ENCODE data around the gene FOXP1.

Gene FOXP1

GRCh38 chr3:71521021-71521352 is 62.5 kb downstream of the FOXP1 start:
- TF ChIP-seq CTCF (conservative IDR thresholded peaks at IDR 0.05; ENCODE audit: control insufficient read depth, insufficient read depth, low read depth, low read length): no peak
- DNase-seq (ENCODE audit: low read depth): no peak
- H3K4me3 ChIP-seq (ENCODE audit: control insufficient read depth, low read depth, low read length): no peak overlapping the region

GRCh38 chr3:71520161-71521020 is 63.1 kb downstream of the FOXP1 start:
- no peak overlapping the region for H3K4me3 ChIP-seq (ENCODE audit: control insufficient read depth, low read depth, low read length)
- DNase-seq (ENCODE audit: low read depth): no peak
- TF ChIP-seq CTCF (conservative IDR thresholded peaks at IDR 0.05; ENCODE audit: control insufficient read depth, insufficient read depth, low read depth, low read length): no peak

- no peak for DNase-seq (ENCODE audit: low read depth)
- H3K4me3 ChIP-seq (ENCODE audit: control insufficient read depth, low read depth, low read length): no peak overlapping the region
- no peak for TF ChIP-seq CTCF (conservative IDR thresholded peaks at IDR 0.05; ENCODE audit: control insufficient read depth, insufficient read depth, low read depth, low read length)
Measured at GRCh38 chr3:71518089-71518488, 65.4 kb downstream of the FOXP1 start.

DNA sequence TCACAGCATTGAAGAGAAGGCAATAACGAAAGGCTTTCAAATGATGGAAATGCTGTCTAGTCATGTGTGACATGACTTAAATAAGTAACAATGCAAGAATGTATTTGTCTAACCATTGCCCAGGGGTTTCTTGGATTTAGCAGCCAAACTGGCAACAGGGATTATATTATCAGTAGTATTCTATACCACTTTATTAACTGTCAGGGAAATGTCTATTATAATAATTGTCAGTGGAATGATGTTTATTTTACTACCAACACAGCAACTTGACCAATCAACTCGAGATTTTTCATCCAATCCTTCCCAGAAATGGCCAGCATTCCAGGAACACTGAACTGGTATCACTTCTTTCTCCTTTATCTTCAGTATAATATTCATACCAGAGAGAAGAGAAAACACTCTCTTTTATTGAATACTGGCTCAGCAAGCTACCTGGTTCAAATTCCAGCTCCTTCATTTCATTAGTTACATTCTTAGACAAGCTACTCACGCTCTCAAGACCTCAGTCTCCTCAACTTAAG is 66.2 kb downstream of the FOXP1 start:
- no peak for TF ChIP-seq CTCF (conservative IDR thresholded peaks at IDR 0.05; ENCODE audit: control insufficient read depth, insufficient read depth, low read depth, low read length)
- H3K4me3 ChIP-seq (ENCODE audit: control insufficient read depth, low read depth, low read length): no peak overlapping the region
- DNase-seq (ENCODE audit: low read depth): no peak

GRCh38 chr3:71515636-71516365 is 67.7 kb downstream of the FOXP1 start:
- H3K4me3 ChIP-seq (ENCODE audit: control insufficient read depth, low read depth, low read length): no peak overlapping the region
- DNase-seq (ENCODE audit: low read depth): no peak
- TF ChIP-seq CTCF (conservative IDR thresholded peaks at IDR 0.05; ENCODE audit: control insufficient read depth, insufficient read depth, low read depth, low read length): no peak

GRCh38 chr3:71514621-71515020 is 68.9 kb downstream of the FOXP1 start:
- TF ChIP-seq CTCF (conservative IDR thresholded peaks at IDR 0.05; ENCODE audit: control insufficient read depth, insufficient read depth, low read depth, low read length): no peak
- no peak for DNase-seq (ENCODE audit: low read depth)
- H3K4me3 ChIP-seq (ENCODE audit: control insufficient read depth, low read depth, low read length): no peak overlapping the region
